Fibroblast of skin of scalp (primary cell): ENCODE measurements around the gene PIK3R6.

Experiments
- DNase-seq: peaks from one replicate; pipeline ENCODE4 v3.0.0-alpha.2; 2013

Gene PIK3R6

GRCh38 chr17:8851600-8851999 is 15.9 kb downstream of the PIK3R6 start:
- DNase-seq: no peak

DNA sequence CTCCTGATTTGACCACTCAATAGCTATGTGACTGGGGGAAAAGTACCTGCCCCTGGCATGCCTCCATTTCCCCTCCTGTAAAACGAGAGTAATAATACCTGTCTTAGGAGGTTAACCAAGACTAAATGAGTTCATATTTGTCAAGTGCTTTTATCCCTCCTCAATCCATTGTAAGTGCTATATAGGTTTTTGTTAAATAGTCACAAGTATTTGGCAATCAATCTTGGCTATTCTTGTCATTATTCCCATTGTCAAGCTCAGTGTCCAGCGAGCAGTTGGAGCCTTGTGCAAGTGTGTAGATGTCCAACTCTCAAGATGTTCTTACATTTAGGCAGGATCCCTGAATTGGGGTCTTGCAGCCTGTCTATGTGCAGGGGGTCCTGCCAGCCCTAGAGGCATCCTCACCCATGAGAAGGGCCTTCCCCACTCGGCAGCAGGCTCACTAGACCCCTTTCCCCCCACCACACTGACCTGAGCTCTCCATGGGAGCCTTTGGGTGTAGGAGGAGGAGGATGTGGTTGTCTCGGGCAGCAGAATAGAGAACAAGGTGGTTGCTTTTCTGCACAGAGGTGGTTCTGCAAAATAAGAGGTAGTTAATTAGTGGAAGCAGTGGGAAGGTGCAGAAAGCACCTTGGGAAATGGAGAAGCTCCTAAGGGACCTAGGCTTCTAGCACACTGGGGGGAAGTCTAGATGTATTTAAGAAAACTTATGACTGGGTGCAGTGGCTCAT is 18.0 kb downstream of the PIK3R6 start:
- DNase-seq: no peak

GRCh38 chr17:8847891-8848290 is 19.6 kb downstream of the PIK3R6 start:
- DNase-seq: no peak

DNA sequence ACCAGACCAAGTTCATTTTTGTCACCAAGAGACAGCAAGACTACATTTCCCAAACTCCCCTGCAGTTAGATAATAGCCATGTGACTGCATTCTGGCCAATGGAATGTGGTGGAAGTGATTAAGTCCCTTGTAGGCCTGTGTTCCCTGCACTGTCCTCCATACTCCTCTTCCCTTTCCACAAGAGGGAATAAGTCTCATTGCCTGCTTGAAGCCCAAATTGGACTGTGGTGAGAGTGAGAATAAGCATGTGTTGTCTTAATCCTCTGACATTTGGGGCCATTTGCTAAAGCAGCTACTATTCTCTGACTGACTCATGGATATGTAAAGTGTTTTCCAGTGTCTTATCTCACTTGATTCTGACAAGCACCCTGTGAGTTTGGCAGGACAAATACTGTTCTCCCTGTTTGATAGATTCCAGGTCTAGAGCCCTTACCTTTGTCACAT is 20.7 kb downstream of the PIK3R6 start:
- DNase-seq: peak; percentile 53

DNA sequence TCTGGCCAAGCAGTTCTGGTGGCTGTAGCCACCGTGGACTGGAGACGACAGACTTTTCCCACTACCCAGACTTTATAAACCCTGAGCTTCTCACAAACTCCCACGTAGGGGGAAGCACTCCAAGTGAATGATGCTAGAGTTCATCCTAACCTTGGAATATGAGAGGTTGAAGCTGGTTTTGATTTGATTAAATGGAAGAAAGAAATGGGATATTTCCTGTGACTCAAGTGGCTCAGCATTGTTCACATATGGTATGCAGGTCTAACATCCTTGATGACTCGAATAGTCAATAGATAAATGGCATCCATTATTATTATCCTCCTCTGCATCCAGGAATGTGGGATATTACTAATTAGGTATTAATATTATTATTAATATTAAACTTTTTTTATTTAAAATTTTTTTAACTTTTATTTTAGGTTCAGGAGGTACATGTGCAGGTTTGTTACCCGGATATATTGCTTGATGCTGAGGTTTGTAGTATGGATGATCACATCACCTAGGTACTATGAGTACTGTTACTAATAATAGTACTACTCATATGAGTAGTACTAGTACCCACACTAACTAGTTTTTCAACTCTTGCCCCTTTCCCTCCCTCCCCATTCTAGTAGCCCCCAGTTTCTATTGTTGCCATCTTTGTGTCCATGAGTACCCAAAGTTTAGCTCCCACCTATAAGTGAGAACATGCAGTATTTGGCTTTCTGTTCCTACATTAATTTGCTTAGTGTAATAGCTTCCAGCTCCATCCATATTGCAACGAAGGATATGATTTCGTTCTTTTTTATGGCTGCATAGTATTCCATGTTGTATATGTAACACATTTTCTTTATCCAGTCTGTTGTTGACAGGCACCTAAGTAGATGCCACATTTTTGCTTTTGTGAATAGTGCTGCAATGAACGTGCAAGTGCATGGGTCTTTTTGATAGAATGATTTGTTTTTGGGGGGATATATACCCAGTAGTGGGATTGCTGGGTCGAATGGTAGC is 22.9 kb downstream of the PIK3R6 start:
- no peak for DNase-seq

GRCh38 chr17:8843344-8843743 is 24.1 kb downstream of the PIK3R6 start:
- DNase-seq: no peak

GRCh38 chr17:8841844-8842243 is 25.6 kb downstream of the PIK3R6 start:
- no peak for DNase-seq

DNA sequence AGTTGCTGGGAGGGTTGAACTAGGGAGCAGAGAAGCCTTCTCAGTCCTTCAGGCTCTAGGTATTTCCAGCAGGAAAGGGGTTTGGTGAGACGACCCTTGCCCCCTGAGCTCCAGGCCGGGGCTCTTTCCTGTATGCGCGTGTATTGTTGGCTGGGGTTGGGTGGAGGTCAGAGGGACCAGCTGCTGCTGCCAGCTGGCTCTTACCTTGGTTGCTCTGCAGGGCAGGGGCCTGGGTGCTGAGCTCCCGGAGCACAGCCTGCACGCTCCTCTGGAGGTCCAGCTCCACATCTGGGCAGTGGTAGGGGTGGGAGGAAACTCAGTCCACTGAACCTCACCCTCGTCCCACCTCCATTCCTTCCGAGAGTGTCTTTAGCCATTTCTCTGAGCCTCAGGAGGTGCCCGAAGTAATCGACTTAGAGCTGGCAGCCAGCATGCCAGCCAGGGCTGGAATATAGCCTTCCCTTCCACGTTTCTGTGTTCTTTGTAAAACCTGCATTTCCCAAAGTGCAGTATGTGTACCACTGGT is 28.0 kb downstream of the PIK3R6 start:
- DNase-seq: no peak

- no peak for DNase-seq
These were observed 28.9 kb downstream of the PIK3R6 start for GRCh38 chr17:8838551-8839095.

GRCh38 chr17:8837563-8838075 is 29.9 kb downstream of the PIK3R6 start:
- no peak for DNase-seq

DNA sequence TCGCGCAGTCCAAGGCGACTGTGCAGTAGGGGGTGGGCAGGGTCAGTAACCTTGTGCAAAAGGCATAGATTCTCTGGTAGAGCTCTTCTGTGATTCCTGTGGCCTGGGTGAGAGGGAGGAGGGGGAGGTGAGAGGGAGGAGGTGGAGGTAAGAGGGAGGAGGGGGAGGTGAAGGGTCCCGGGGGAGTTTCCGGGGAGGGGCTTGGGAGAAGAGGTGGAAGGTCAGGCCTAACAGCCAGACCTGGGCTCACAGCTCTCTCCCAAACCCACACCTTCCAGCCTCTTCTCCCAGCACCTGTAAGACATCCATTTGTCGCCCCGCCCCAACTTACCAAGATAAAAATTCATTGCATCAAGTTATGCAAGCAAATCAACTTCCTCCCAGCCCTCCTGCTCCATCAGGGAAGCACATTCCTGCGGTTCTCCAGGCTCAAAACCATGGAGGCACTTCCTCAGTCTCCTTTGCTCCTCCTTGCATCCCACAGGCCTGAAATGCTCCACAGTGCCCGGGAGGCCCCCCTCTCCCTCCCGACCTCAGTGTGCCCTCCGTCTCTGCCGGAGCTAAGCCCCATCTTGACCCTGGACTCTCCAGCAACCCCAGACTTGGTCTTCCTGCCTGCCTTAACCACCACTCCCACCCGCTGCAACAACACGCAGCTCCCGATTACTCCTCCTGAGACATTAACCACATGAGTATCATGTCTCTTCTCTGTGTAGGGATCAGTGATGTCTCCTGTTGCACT is 30.5 kb downstream of the PIK3R6 start:
- peak; percentile 24 for DNase-seq

GRCh38 chr17:8835631-8836364 is 31.7 kb downstream of the PIK3R6 start:
- DNase-seq: no peak

GRCh38 chr17:8835106-8835505 is 32.4 kb downstream of the PIK3R6 start:
- DNase-seq: no peak

GRCh38 chr17:8832711-8833352 is 34.6 kb downstream of the PIK3R6 start:
- DNase-seq: no peak

GRCh38 chr17:8831234-8831849 is 36.1 kb downstream of the PIK3R6 start:
- no peak for DNase-seq

DNA sequence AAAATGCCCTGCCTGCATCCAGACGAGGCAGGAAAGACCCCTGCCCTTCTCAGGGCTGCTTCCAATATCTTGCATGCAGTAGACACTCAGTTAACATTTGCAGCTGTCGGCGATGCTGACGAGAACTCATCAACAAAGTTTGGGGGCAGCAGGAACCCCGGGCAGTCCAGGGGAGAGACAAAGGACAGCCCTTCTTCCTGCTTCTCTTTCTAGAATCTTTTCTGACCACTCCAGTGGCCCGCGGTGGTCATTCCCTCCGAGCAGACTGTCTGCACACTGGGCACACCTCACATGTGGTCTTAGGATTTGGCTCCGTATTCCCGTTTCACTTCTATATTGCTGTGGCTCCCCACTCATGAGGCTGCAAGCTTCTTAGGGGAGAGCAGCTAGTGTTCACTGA is 37.3 kb downstream of the PIK3R6 start:
- DNase-seq: no peak

DNA sequence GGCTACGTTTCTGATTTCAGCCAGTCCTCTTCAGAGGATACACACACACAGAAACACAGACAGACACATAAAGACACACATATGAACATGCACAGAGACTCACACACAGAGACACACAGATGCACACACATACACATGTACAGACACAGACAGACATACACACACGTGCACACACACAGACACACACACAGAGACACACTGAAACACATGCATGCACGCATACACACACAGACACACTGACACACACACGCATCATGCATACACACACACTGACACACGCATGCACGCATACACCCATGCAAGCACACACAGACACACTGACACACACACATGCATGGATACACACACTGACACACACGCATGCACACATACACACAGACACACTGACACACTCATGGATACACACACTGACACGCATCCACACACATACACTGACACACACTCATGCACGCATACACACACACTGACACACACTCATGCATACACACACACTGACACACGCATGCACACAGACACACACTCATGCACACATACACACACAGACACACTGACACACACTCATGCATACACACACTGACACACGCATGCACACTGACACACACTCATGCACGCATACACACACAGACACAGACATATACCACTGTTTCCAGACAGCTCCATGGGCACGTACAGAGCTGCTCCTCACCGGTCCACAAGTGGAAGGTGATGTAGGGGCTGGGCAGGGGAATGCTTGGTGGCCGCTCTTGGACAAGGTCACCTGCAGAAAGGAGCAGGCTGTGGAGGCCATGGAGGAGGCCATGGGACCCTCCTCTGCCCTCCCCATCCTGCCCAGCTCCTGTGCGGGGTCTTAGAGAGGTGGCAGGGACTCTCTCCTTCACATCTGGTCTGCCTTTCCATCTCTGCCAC is 38.2 kb downstream of the PIK3R6 start:
- DNase-seq: no peak

GRCh38 chr17:8828517-8828875 is 39.0 kb downstream of the PIK3R6 start:
- no peak for DNase-seq

- no peak for DNase-seq
These were observed 40.6 kb downstream of the PIK3R6 start for GRCh38 chr17:8826808-8827435.
